Central memory CD8-positive, alpha-beta T cell (primary cell): ENCODE measurements around the gene PPP1R17.

ENCODE experiments used
- ATAC-seq: fragments of 150-1000 bp; cut with Tn5 transposase; replicated peaks from 2 replicates; pipeline ENCODE4 v1.10.0; 2022; ENCODE audit warnings: mild to moderate bottlenecking, moderate FRiP score, moderate number of reproducible peaks; ENCODE audit not compliant: poor library complexity, severe bottlenecking; ENCODE audit errors: extremely low read depth
- DNase-seq, 2 donors: peaks; one replicate each; pipeline ENCODE4 v3.0.0; 2021; ENCODE audit warnings: low spot score in 2 of 2
- H3K27ac Mint-ChIP-seq: one replicate; pipeline ENCODE4 v1.8.0; 2022; ENCODE audit warnings: low read depth, mild to moderate bottlenecking, moderate library complexity, mixed read lengths
- H3K27me3 Mint-ChIP-seq: one replicate; pipeline ENCODE4 v1.8.0; 2022; ENCODE audit warnings: mixed read lengths
- H3K36me3 Mint-ChIP-seq: one replicate; pipeline ENCODE4 v1.8.0; 2022; ENCODE audit warnings: mild to moderate bottlenecking, moderate library complexity, mixed read lengths; ENCODE audit not compliant: insufficient read depth
- H3K4me1 Mint-ChIP-seq: one replicate; pipeline ENCODE4 v1.8.0; 2022; ENCODE audit warnings: mixed read lengths
- H3K4me3 Mint-ChIP-seq: one replicate; pipeline ENCODE4 v1.8.0; 2022; ENCODE audit warnings: mild to moderate bottlenecking, moderate library complexity, mixed read lengths
- H3K9me3 Mint-ChIP-seq: one replicate; pipeline ENCODE4 v1.8.0; 2022; ENCODE audit warnings: mixed read lengths

PPP1R17 gene

GRCh38 chr7:31679574-31680305, 7.3 kb upstream of the PPP1R17 start:
- ATAC-seq (no peak), DNase-seq (no peak)
- no peaks in the 10 kb centered on the region for H3K27me3 Mint-ChIP-seq
- no peak overlapping the region for H3K4me3 Mint-ChIP-seq
- no peaks in the 10 kb centered on the region for H3K36me3 Mint-ChIP-seq
- peaks cover 15% of the 10 kb centered on the region for H3K9me3 Mint-ChIP-seq
- H3K27ac Mint-ChIP-seq, result no peak overlapping the region
- no peaks in the 10 kb centered on the region for H3K4me1 Mint-ChIP-seq

- no peaks in the 10 kb centered on the region for H3K36me3 Mint-ChIP-seq
- ATAC-seq, result no peak
- no peak overlapping the region for H3K4me3 Mint-ChIP-seq
- H3K9me3 Mint-ChIP-seq, result peaks cover 14% of the 10 kb centered on the region
- no peak for DNase-seq
- H3K27me3 Mint-ChIP-seq, result no peaks in the 10 kb centered on the region
- H3K4me1 Mint-ChIP-seq, result no peaks in the 10 kb centered on the region
- H3K27ac Mint-ChIP-seq, result no peak overlapping the region
Measured at GRCh38 chr7:31683445-31684225, 3.4 kb upstream of the PPP1R17 start.

GRCh38 chr7:31688372-31688771, 1.4 kb downstream of the PPP1R17 start:
- H3K36me3 Mint-ChIP-seq, result no peaks in the 10 kb centered on the region
- no peak overlapping the region for H3K4me3 Mint-ChIP-seq
- peaks cover 5% of the 10 kb centered on the region for H3K9me3 Mint-ChIP-seq
- no peak for DNase-seq
- no peak overlapping the region for H3K27ac Mint-ChIP-seq
- H3K4me1 Mint-ChIP-seq, result no peaks in the 10 kb centered on the region
- ATAC-seq, result no peak
- no peaks in the 10 kb centered on the region for H3K27me3 Mint-ChIP-seq

- Mint-ChIP-seq H3K9me3 (peaks cover 5% of the 10 kb centered on the region), H3K27me3 (no peaks in the 10 kb centered on the region), H3K4me1 (no peaks in the 10 kb centered on the region), H3K36me3 (no peaks in the 10 kb centered on the region), H3K27ac (no peak overlapping the region), H3K4me3 (no peak overlapping the region)
- ATAC-seq, result no peak
- DNase-seq, result no peak
Measured at GRCh38 chr7:31688996-31689395, 2.0 kb downstream of the PPP1R17 start.

- Mint-ChIP-seq H3K9me3 (peaks cover 12% of the 10 kb centered on the region), H3K27me3 (no peaks in the 10 kb centered on the region), H3K4me3 (no peak overlapping the region), H3K36me3 (no peaks in the 10 kb centered on the region), H3K4me1 (no peaks in the 10 kb centered on the region), H3K27ac (no peak overlapping the region)
- no peak for ATAC-seq
- no peak for DNase-seq
Measured at GRCh38 chr7:31690935-31691334, 3.9 kb downstream of the PPP1R17 start.

DNA sequence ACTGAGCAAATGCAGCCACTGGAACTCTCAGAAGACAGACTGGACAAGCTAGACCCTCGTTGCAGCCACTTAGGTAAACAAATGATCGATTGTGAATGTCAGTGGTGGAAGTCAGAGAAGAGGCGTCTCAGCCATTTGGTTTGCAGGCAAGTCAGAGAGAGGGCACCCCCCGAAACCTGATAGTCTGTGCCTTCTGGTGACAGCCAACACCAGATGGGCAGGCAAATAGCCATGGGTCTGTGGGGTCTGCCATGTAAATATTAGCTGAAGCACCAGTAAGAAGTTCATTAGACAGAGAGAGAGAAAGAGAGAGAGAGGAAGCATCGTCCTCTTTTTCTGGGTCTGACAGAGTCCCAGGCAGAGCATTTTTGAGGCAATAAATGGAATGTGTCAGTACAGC, 5.4 kb downstream of the PPP1R17 start:
- no peak for ATAC-seq

DNA sequence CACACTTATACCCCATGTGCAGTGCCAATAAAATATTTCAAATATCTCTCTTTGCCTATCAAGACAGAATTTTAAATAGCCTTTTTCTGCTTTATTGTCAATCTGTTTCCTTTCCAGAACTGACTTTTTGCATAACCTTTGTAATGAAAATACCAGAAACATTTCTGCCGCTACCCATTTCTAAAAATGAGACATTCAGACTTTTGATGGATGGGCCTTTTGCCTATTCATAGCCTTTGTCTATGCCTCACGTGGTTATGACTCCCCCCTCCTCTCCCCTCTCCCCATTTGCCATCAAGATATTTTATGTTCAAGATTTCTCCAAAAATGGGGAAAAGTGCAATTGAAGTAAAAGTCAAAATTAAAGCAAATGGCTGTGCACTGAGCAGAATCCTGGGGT, 5.9 kb downstream of the PPP1R17 start:
- Mint-ChIP-seq H3K36me3 (no peaks in the 10 kb centered on the region), H3K4me3 (no peak overlapping the region), H3K27ac (no peak overlapping the region), H3K27me3 (no peaks in the 10 kb centered on the region), H3K4me1 (no peaks in the 10 kb centered on the region), H3K9me3 (peaks cover 6% of the 10 kb centered on the region)
- DNase-seq (no peak), ATAC-seq (no peak)

More for the DNA sequence above, 5.4 kb downstream of the PPP1R17 start:
- H3K36me3 Mint-ChIP-seq, result no peaks in the 10 kb centered on the region
- no peaks in the 10 kb centered on the region for H3K4me1 Mint-ChIP-seq
- H3K9me3 Mint-ChIP-seq, result peaks cover 6% of the 10 kb centered on the region
- no peak overlapping the region for H3K4me3 Mint-ChIP-seq
- no peak overlapping the region for H3K27ac Mint-ChIP-seq
- no peak for DNase-seq
- H3K27me3 Mint-ChIP-seq, result no peaks in the 10 kb centered on the region

GRCh38 chr7:31695859-31696614, 9.0 kb downstream of the PPP1R17 start:
- no peak for ATAC-seq
- no peak for DNase-seq
- no peak overlapping the region for H3K4me3 Mint-ChIP-seq
- H3K4me1 Mint-ChIP-seq, result no peaks in the 10 kb centered on the region
- H3K36me3 Mint-ChIP-seq, result no peaks in the 10 kb centered on the region
- H3K27me3 Mint-ChIP-seq, result no peaks in the 10 kb centered on the region
- peaks cover 15% of the 10 kb centered on the region for H3K9me3 Mint-ChIP-seq
- no peak overlapping the region for H3K27ac Mint-ChIP-seq

GRCh38 chr7:31699050-31699449, 12.0 kb downstream of the PPP1R17 start:
- no peak overlapping the region for H3K4me3 Mint-ChIP-seq
- DNase-seq (no peak), ATAC-seq (no peak)
- no peaks in the 10 kb centered on the region for H3K27me3 Mint-ChIP-seq
- no peaks in the 10 kb centered on the region for H3K36me3 Mint-ChIP-seq
- H3K9me3 Mint-ChIP-seq, result peaks cover 17% of the 10 kb centered on the region
- no peaks in the 10 kb centered on the region for H3K4me1 Mint-ChIP-seq
- no peak overlapping the region for H3K27ac Mint-ChIP-seq

DNA sequence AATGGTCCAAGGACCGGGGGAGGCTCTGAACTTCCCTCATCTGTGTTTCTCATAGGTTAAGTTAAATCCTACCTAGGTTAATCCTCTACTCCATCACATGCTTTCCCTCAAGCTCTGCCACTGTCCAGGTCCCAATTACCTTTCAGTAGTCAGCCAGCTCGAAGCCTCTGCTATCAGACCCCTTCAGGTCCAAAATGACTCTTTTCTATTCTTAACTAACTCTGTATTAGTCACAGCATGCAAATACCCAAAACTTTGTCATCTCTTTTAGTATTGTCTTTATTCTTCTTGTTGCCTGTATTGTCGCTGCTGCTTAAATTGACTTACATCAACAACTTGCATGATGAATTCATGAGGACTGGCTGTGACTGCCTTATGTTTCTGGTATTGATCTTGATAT, 15.3 kb downstream of the PPP1R17 start:
- Mint-ChIP-seq H3K36me3 (no peaks in the 10 kb centered on the region), H3K4me1 (no peaks in the 10 kb centered on the region), H3K27ac (no peak overlapping the region), H3K4me3 (no peak overlapping the region), H3K27me3 (no peaks in the 10 kb centered on the region), H3K9me3 (peaks cover 11% of the 10 kb centered on the region)
- ATAC-seq, result no peak
- no peak for DNase-seq

GRCh38 chr7:31705377-31705776, 18.4 kb downstream of the PPP1R17 start:
- Mint-ChIP-seq H3K36me3 (no peaks in the 10 kb centered on the region), H3K4me1 (no peaks in the 10 kb centered on the region), H3K27ac (no peak overlapping the region), H3K27me3 (no peaks in the 10 kb centered on the region), H3K4me3 (no peak overlapping the region), H3K9me3 (peaks cover 5% of the 10 kb centered on the region)
- no peak for ATAC-seq
- no peak for DNase-seq

GRCh38 chr7:31707089-31707488, 20.1 kb downstream of the PPP1R17 start:
- Mint-ChIP-seq H3K4me3 (no peak overlapping the region), H3K36me3 (no peaks in the 10 kb centered on the region), H3K4me1 (no peaks in the 10 kb centered on the region), H3K9me3 (peaks cover 6% of the 10 kb centered on the region), H3K27me3 (no peaks in the 10 kb centered on the region), H3K27ac (no peak overlapping the region)
- no peak for DNase-seq
- no peak for ATAC-seq
